CD14-positive monocyte (primary cell): ENCODE data around the gene PLA2G4D. TPM values are rescaled to one million over a fixed set of nuclear protein-coding genes. Genes with fewer than 3 reads are reported as not detected.

ENCODE experiments used
- DNase-seq, 3 donors: peaks; one replicate each; pipeline ENCODE4 v3.0.0-alpha.2; 2011 to 2022
- H2AFZ ChIP-seq: 2 replicates; pipeline ENCODE4 v1.6.0; 2012; ENCODE audit warnings: mild to moderate bottlenecking, low read depth, low read length, inconsistent platforms; ENCODE audit not compliant: insufficient read depth, poor library complexity, severe bottlenecking
- H3K27ac ChIP-seq, 2 donors: 1 replicate in 1 of 2; 2 replicates in 1 of 2; pipeline ENCODE4 v1.5.1; 2012 to 2013; ENCODE audit warnings: low read length in 2 of 2, control low read depth in 1 of 2, inconsistent platforms in 1 of 2, low read depth in 1 of 2, mild to moderate bottlenecking in 1 of 2
- H3K27me3 ChIP-seq, 2 donors: one replicate each; pipeline versions ENCODE4 v1.6.0 to v1.6.1; 2011 to 2013; ENCODE audit warnings: low read length in 2 of 2; ENCODE audit not compliant: control insufficient read depth in 2 of 2, insufficient read depth in 2 of 2
- H3K36me3 ChIP-seq, 2 donors: replicated peaks in 1 of 2; 1 replicate in 1 of 2; 2 replicates in 1 of 2; pipeline versions ENCODE4 v1.5.1 to v1.6.1; 2012 to 2013; ENCODE audit warnings: low read length in 2 of 2, control low read depth in 1 of 2, inconsistent platforms in 1 of 2, mild to moderate bottlenecking in 1 of 2; ENCODE audit not compliant: insufficient read depth in 2 of 2, control insufficient read depth in 1 of 2
- H3K4me1 ChIP-seq, 2 donors: 1 replicate in 1 of 2; 2 replicates in 1 of 2; pipeline versions ENCODE4 v1.5.1 to v1.6.1; 2012 to 2013; ENCODE audit warnings: low read length in 2 of 2, control low read depth in 1 of 2, inconsistent platforms in 1 of 2, mild to moderate bottlenecking in 1 of 2, moderate library complexity in 1 of 2; ENCODE audit not compliant: insufficient read depth in 2 of 2, control insufficient read depth in 1 of 2
- H3K4me2 ChIP-seq: replicated peaks from 2 replicates; pipeline ENCODE3; 2012; ENCODE audit warnings: low read length, moderate library complexity, mild to moderate bottlenecking; ENCODE audit not compliant: poor library complexity, severe bottlenecking; ENCODE audit errors: extremely low read depth
- H3K4me3 ChIP-seq, 3 experiments: fragments of 200-600 bp in 1 of 3; sonication (generic) in 1 of 3; replicated peaks in 1 of 3; 1 replicate in 2 of 3; 2 replicates in 1 of 3; pipeline ENCODE4 v1.5.1; 2011 to 2013; ENCODE audit warnings: low read length in 3 of 3, mild to moderate bottlenecking in 3 of 3, control low read depth in 2 of 3, low read depth in 2 of 3, inconsistent platforms in 1 of 3, moderate library complexity in 1 of 3
- H3K79me2 ChIP-seq: 2 replicates; pipeline ENCODE4 v1.6.0; 2012; ENCODE audit warnings: mild to moderate bottlenecking, control low read depth, inconsistent platforms, low read length, moderate library complexity; ENCODE audit not compliant: insufficient read depth
- H3K9ac ChIP-seq: 2 replicates; pipeline ENCODE4 v1.6.0; 2017; ENCODE audit warnings: low read length, mild to moderate bottlenecking; ENCODE audit not compliant: insufficient read depth, poor library complexity, severe bottlenecking
- H3K9me3 ChIP-seq, 2 donors: replicated peaks in 1 of 2; 1 replicate in 1 of 2; 2 replicates in 1 of 2; pipeline versions ENCODE4 v1.5.1 to v1.6.1; 2012 to 2013; ENCODE audit warnings: low read length in 2 of 2, control low read depth in 1 of 2; ENCODE audit not compliant: control insufficient read depth in 1 of 2, insufficient read depth in 1 of 2
- H4K20me1 ChIP-seq: 2 replicates; pipeline ENCODE4 v1.6.0; 2012; ENCODE audit warnings: mild to moderate bottlenecking, low read length, control low read depth, moderate library complexity; ENCODE audit not compliant: insufficient read depth
- H3K27ac Mint-ChIP-seq, 7 donors: one replicate each; pipeline ENCODE4 v1.8.0; 2020; ENCODE audit warnings: mild to moderate bottlenecking in 7 of 7, mixed read lengths in 7 of 7, moderate library complexity in 6 of 7, inconsistent platforms in 2 of 7
- H3K27me3 Mint-ChIP-seq, 3 donors: one replicate each; pipeline ENCODE4 v1.8.0; 2021 to 2022; ENCODE audit warnings: low read depth in 3 of 3, mild to moderate bottlenecking in 3 of 3, mixed read lengths in 3 of 3, moderate library complexity in 3 of 3, inconsistent platforms in 1 of 3
- H3K36me3 Mint-ChIP-seq, 2 donors: one replicate each; pipeline ENCODE4 v1.8.0; 2020; ENCODE audit warnings: mixed read lengths in 2 of 2, inconsistent platforms in 1 of 2, mild to moderate bottlenecking in 1 of 2
- H3K4me1 Mint-ChIP-seq: one replicate; pipeline ENCODE4 v1.8.0; 2020; ENCODE audit warnings: mild to moderate bottlenecking, mixed read lengths
- H3K4me3 Mint-ChIP-seq, 2 donors: one replicate each; pipeline ENCODE4 v1.8.0; 2020; ENCODE audit warnings: mild to moderate bottlenecking in 2 of 2, mixed read lengths in 2 of 2, moderate library complexity in 1 of 2
- H3K9me3 Mint-ChIP-seq, 7 donors: one replicate each; pipeline ENCODE4 v1.8.0; 2020 to 2022; ENCODE audit warnings: mixed read lengths in 7 of 7, mild to moderate bottlenecking in 6 of 7, moderate library complexity in 6 of 7, inconsistent platforms in 2 of 7
- CTCF ChIP-seq: fragments of 200-600 bp; IDR thresholded peaks from one replicate; pipeline ENCODE4 v1.8.0; 2022; ENCODE audit warnings: antibody characterized with exemption, mild to moderate bottlenecking
- WGBS: methylation state at CpG from one replicate; pipeline ENCODE4 v1.1.5; 2013; ENCODE audit warnings: missing lambda C conversion rate; ENCODE audit not compliant: insufficient coverage; 5-methylcytosine and 5-hydroxymethylcytosine counted together
- intact Hi-C, 2 donors: fragments of 100-400 bp; cut with micrococcal nuclease; formaldehyde crosslinking; loops; one replicate each; pipeline versions ENCODE4 v1.15.0 to v1.15.1; 2023
- polyA plus RNA-seq, 3 donors: library from polyadenylated mRNA; depleted of rRNA in 1 of 3; unstranded in 2 of 3; stranded (reverse) in 1 of 3; fragments of 300-500 nt in 2 of 3; fragments of >200 nt in 1 of 3; fragmentation: Illumina TruSeq in 2 of 3; gene quantifications; 1 replicate in 2 of 3; 2 replicates in 1 of 3; pipeline ENCODE4 v1.2.3, GENCODE V29; 2012 to 2021

The PLA2G4D gene
- polyA plus RNA-seq, 3 donors: not detected

- Histone ChIP-seq H3K4me1 (no peaks in the 10 kb centered on the region), H3K9me3 (no peaks in the 10 kb centered on the region), H3K27me3 (no peaks in the 10 kb centered on the region), H3K4me2 (no peak overlapping the region), H4K20me1 (no peaks in the 10 kb centered on the region), H2AFZ (no peak overlapping the region), H3K4me3 (no peak overlapping the region), H3K79me2 (no peaks in the 10 kb centered on the region), H3K27ac (no peak overlapping the region), H3K36me3 (no peaks in the 10 kb centered on the region), H3K9ac (no peak overlapping the region)
- no peak for DNase-seq
- intact Hi-C loops: no loop called here
- H3K36me3 Mint-ChIP-seq: no peaks in the 10 kb centered on the region
- H3K27me3 Mint-ChIP-seq: peaks cover 0 to 7% (median 0%) of the 10 kb centered on the region in 3 donors
- no peak overlapping the region for H3K4me3 Mint-ChIP-seq
- H3K27ac Mint-ChIP-seq: no peak overlapping the region
- no peak for TF ChIP-seq CTCF
- WGBS: no CpG with 5 or more reads among the region's 1 CpG
- no peaks in the 10 kb centered on the region for H3K4me1 Mint-ChIP-seq
- H3K9me3 Mint-ChIP-seq: peaks cover 0 to 2% (median 0%) of the 10 kb centered on the region in 7 donors
Observed at GRCh38 chr15:42078903-42079302, 15.5 kb downstream of the PLA2G4D start.

GRCh38 chr15:42077689-42078088 is 16.7 kb downstream of the PLA2G4D start:
- no peak for TF ChIP-seq CTCF
- H3K27me3 Mint-ChIP-seq: peaks cover 0 to 6% (median 2%) of the 10 kb centered on the region in 3 donors
- DNase-seq: no peak
- Histone ChIP-seq H4K20me1 (no peaks in the 10 kb centered on the region), H2AFZ (no peak overlapping the region), H3K4me2 (no peak overlapping the region), H3K36me3 (no peaks in the 10 kb centered on the region), H3K4me1 (no peaks in the 10 kb centered on the region), H3K79me2 (no peaks in the 10 kb centered on the region), H3K9me3 (no peaks in the 10 kb centered on the region), H3K9ac (no peak overlapping the region), H3K27me3 (no peaks in the 10 kb centered on the region), H3K27ac (no peak overlapping the region), H3K4me3 (no peak overlapping the region)
- H3K9me3 Mint-ChIP-seq: peaks cover 0 to 3% (median 0%) of the 10 kb centered on the region in 7 donors
- intact Hi-C loops: no loop called here
- no peaks in the 10 kb centered on the region for H3K4me1 Mint-ChIP-seq
- WGBS: no CpG with 5 or more reads among the region's 3 CpGs
- no peak overlapping the region for H3K4me3 Mint-ChIP-seq
- H3K36me3 Mint-ChIP-seq: no peaks in the 10 kb centered on the region
- H3K27ac Mint-ChIP-seq: no peak overlapping the region
